H54 (cell line): ENCODE data around the gene STAG1.
"Not testable (repeated sequence)": the region's sequence is repeated elsewhere in the genome, so short reads cannot be mapped to it uniquely, and the experiment has no call there.

Experiments used
- DNase-seq: peaks from one replicate; pipeline ENCODE4 v3.0.0; 2011; ENCODE audit warnings: low spot score, mixed read lengths; ENCODE audit not compliant: insufficient read length
- FAIRE-seq: peaks from 3 replicates; lab custom pipeline; 2011; peaks lifted over from hg19 to GRCh38; lab: Jason Lieb, UNC
- POLR2A ChIP-seq: IDR thresholded peaks from 2 replicates; pipeline ENCODE4 v1.6.1; 2011; ENCODE audit warnings: low read depth, mild to moderate bottlenecking, low read length

Gene STAG1

GRCh38 chr3:136351905-136352304, 400.3 kb downstream of the STAG1 start:
- FAIRE-seq = no peak
- no peak for DNase-seq
- no peak for TF ChIP-seq POLR2A

DNA sequence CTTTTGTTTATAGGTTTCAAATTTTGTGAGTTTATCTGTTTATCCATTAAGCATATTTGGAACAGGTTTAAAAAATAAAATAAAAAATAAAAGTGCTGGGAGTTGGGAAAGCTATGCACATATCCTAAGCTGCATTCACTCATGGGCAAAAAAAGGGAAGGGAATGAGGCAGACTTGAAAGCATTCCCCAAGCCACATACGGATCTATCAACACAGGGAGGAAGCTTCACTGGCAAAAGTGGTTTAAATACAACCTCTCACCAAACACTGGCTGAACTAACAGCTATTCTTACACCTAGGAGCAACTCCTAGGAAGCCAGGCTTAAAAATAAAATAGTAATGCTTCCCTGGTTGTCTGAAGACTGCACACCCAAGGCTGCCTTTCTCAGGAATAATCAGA, 400.8 kb downstream of the STAG1 start:
- no peak for TF ChIP-seq POLR2A
- DNase-seq (no peak), FAIRE-seq (no peak)

DNA sequence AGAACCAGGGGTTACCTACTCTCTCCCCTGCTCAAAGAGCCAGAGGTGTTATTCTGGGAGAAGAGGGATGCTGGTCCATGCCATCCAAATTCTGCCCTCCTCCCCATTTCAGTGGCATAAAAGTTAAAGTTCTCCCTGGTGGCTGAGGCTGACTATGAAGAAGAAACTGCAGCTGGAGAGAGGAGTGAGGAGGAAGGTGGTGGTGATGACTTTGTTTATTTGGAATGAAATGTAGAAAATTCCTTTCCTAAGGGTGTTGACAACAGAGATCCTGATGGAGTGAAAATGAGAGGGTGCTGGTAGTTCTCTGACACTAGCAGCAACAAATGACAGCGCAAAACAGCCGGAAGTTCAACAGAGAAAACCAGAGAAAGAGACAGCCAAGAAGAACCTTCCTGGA, 401.6 kb downstream of the STAG1 start:
- no peak for DNase-seq
- FAIRE-seq = peak; percentile 33
- TF ChIP-seq POLR2A = no peak

- peak; percentile 90 for FAIRE-seq
- TF ChIP-seq POLR2A = no peak
- DNase-seq = peak; percentile 30
Measured at GRCh38 chr3:136350132-136350531, 402.0 kb downstream of the STAG1 start.

- no peak for FAIRE-seq
- no peak for DNase-seq
- TF ChIP-seq POLR2A = no peak
Measured at GRCh38 chr3:136346486-136346885, 405.7 kb downstream of the STAG1 start.

- DNase-seq (peak; percentile 36), FAIRE-seq (peak; percentile 97)
- TF ChIP-seq POLR2A = no peak
Measured at GRCh38 chr3:136343873-136344555, 408.2 kb downstream of the STAG1 start.

GRCh38 chr3:136343446-136343845, 408.7 kb downstream of the STAG1 start:
- no peak for TF ChIP-seq POLR2A
- FAIRE-seq (no peak), DNase-seq (no peak)

- FAIRE-seq (no peak), DNase-seq (no peak)
- no peak for TF ChIP-seq POLR2A
Measured at GRCh38 chr3:136336329-136337100, 415.7 kb downstream of the STAG1 start.

GRCh38 chr3:136334726-136335125, 417.5 kb downstream of the STAG1 start:
- DNase-seq, FAIRE-seq: not testable (repeated sequence)

DNA sequence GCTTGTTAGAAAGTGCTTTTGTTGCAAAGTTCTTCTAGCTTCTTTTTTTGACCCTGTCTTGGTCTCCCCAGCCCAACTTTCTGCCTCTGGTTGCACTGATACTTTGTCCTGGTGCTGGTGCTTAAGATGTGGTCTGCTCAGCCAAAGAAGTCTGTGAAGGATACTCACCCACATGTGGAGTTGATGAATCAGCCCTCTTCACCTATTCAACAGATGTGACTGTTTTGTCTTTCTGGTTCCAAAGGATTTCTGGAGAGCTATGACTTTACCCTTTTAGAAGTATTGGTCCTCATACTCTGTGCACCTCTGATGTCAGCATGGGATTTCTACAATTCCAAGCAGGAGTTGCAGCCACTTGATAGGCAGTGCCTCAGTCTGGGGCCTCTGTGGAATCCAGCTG, 418.0 kb downstream of the STAG1 start:
- TF ChIP-seq POLR2A = no peak
- FAIRE-seq (no peak), DNase-seq (no peak)

DNA sequence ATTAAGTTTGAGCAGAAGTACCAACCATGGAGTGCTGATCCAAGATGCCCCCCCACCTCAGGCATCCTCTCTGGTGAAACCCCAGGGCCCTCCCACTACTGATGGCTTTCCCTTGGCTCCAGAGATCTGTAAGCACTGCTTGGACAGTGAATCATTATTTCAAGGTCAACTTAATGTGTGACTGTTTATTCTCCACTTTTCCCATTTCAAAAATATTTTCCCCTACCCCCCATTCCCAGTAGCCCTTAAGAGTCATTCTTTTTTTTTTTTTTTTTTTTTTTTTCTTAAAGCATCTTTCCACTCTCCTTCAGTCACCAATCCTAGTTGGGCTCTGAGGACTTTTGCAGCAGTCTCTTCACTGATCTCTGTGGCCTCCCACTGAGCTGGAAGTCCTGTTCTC, 419.4 kb downstream of the STAG1 start:
- FAIRE-seq (no peak), DNase-seq (no peak)
- TF ChIP-seq POLR2A = no peak

GRCh38 chr3:136332302-136332701, 419.9 kb downstream of the STAG1 start:
- TF ChIP-seq POLR2A = no peak
- FAIRE-seq (no peak), DNase-seq (no peak)

DNA sequence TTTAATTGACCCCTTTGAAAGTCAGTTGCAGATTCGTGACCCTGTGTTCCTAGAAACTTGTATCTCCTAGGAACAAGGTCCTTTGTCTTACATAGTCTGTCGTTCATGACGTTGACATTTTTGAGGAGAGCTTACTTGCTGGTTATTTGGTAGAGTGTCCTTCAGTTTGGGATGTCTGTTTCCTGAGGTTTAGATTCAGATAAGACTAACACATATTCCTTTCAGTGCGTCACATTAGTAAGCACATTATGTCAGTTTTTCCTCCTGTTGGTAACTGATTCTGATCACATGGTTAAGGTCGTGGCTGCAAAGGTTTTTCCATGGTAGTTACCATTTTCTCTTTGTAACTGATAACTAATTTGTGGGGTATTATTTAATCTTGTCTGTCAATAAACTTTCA, 421.3 kb downstream of the STAG1 start:
- TF ChIP-seq POLR2A = no peak
- FAIRE-seq (no peak), DNase-seq (no peak)

DNA sequence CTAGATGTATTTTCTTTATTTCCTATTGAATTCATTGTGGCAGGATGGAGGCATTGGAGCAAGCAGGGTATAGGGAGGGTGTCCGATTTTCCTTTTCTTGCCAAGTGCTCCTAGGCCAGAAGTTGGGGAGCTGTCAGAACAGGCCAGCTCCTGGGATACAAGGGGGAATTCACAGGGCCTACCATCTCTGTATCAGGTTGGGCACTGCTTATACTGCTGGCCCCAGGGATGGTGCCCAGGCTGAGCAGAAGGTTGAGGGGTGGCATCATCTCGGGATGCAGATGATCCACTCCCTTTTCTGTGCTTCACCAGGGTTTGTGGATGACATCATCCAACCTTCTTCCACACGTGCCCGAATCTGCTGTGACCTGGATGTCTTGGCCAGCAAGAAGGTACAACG, 422.6 kb downstream of the STAG1 start:
- TF ChIP-seq POLR2A = no peak
- DNase-seq (no peak), FAIRE-seq (no peak)

DNA sequence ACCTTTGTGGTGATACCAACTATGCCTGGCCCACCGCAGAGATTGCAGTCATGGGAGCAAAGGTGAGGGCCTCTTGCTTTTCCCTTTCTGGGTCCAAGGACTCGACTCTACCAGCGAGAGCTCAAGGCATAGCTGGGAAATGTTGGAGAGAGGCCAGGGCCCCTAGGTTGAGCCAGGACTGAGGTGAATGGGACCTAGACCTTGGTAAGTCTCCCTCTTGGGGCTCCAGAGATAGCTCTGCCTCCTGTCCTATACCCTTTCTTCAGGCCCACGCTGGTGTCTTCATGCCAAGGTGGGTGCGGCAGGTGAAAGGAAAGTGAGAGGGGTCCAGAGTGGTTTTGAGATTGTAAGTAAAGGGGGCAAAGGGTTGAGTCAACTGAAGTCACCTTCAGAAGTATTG, 424.5 kb downstream of the STAG1 start:
- no peak for TF ChIP-seq POLR2A
- no peak for FAIRE-seq
- DNase-seq = no peak

GRCh38 chr3:136326316-136326715, 425.9 kb downstream of the STAG1 start:
- FAIRE-seq = no peak

More at GRCh38 chr3:136326316-136326715, 425.9 kb downstream of the STAG1 start:
- DNase-seq = no peak
- TF ChIP-seq POLR2A = no peak
